GM19324 (cell line): ENCODE measurements around the gene CDC42BPB.

Source experiments
- ATAC-seq: cut with Tn5 transposase; IDR thresholded peaks from one replicate; pipeline ENCODE4 v1.9.1; 2021; ENCODE audit warnings: mild to moderate bottlenecking, moderate library complexity; ENCODE audit not compliant: unreplicated experiment, low FRiP score

CDC42BPB gene

GRCh38 chr14:102949801-102950451 lies 107.4 kb downstream of the CDC42BPB start:
- ATAC-seq, result no peak

- ATAC-seq, result no peak
Observed at GRCh38 chr14:102949062-102949800, 108.1 kb downstream of the CDC42BPB start.

- no peak for ATAC-seq
Observed at GRCh38 chr14:102948698-102949061, 108.7 kb downstream of the CDC42BPB start.

DNA sequence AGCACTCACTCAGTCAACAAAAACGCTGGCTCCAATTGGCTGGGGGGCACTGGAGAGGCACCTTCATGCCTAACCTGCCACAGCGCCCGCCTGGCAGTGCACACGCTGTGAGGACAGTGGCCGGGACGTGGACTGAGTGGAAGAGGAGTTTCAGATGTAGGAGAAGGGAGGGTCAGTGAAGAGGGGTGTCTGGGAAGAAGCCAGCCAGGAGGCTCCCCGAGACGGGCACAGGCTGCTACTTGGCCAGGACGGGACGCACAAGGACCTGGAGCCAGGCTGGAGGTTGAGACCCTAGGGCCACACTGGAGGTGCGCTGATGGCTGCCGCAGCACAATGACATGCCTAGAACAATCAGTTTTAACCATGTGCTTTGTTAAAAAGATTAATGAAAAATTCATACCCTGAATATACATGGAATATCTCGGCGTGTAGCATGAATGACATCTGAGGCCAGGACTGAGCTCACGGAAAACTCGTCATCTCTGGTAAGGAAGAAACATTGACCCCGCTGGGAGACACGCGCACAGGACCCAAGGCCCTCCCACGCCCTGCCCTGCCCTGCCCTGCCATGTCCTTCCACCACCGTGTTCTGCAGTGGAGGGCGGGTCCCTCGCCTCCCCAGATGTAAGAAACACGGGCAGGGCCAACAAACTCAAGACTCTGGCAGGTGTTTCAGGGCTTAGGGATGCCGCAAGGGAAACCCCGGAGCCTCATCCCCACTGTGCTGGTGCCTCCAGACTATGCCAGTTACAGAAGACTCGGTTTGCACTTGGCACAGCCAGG lies 109.8 kb downstream of the CDC42BPB start:
- ATAC-seq, result no peak

GRCh38 chr14:102945346-102946130 lies 111.8 kb downstream of the CDC42BPB start:
- ATAC-seq, result no peak

- no peak for ATAC-seq
Observed at GRCh38 chr14:102944448-102945330, 112.7 kb downstream of the CDC42BPB start.

DNA sequence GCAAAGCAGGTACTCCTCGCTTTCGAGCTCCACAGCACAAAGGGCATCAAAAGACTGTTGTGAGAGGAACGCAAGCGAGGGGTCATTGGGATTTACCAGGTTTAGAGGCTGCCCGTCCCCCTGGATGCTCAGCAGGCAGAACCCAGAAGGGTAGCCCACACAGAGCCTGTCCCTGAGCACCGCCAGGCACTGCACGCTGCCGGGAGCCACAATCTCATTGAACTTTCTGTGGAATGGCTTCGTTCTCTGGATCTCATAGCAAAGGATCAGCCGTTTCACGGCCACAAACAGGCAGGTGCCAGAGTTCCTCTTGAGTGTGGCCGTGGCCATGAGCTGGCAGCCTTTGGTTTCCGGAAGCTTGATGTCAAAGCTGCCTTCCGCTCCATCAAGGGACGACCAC lies 113.4 kb downstream of the CDC42BPB start:
- no peak for ATAC-seq

DNA sequence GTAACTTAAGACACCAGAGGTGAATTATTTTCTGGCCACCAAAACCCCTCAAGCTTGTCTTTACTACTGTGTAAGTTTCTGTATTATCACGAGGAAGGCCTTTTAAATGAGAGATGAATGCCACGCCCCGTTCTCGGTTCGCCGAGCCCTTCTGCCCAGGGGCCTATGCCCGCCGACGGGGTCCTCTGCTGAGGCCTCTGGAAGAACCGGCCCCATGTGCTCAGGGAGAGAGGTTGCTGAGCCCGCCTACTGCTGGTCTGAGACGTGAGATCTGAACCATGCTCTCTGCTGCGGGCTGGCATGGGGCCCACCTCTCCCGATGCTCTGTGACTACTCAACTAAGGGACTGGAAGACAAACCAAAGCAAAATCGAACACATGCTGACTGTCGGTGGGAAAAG lies 113.9 kb downstream of the CDC42BPB start:
- ATAC-seq, result no peak

DNA sequence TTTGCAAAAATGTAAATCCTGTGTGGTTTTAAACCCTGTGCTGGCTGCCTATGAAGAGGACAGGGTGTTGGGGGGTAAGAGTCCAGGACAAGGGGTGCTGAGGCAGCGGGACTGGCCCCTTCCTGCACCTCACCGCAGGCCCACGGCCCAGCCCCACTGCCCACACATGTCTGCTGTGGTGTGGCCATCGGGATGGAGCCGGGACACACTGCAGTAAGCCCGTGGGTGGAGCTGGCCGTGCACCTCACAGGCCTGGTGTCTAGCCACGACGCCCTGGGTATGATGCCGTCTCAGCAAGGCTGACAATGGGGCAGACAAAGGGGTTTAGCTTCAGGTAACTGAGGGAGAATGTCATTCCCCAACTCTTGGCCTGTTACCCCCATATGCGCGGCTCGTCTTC lies 115.3 kb downstream of the CDC42BPB start:
- ATAC-seq, result no peak

DNA sequence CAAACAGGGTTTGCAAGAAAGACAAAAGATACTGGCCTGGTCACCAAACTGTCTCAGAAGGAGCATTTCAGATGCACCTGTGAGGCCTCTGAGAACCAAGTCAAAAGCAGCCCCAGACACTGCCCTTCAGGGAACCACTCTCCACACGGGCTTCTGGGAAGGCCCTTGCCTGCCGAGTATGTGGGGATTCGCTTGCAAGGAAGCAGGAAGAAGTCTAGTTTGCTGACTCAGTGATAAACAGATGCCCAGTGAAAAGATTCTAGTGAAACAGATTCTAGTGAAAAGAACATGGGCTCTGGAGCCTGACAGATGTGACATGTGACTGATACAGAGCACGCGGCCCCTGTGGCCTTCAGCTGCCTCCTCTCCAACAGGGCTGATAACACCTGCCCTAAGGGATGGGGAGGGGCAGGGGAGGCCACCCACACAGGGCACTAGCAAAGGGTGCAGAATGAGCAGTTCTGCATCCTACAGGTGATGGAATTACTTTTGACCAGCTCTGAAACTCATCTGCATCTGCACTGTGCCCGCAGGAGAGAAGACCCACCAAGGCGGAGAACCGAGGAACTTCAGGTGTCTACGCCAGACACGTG lies 115.8 kb downstream of the CDC42BPB start:
- no peak for ATAC-seq

GRCh38 chr14:102940729-102941362 lies 116.5 kb downstream of the CDC42BPB start:
- ATAC-seq, result no peak

- no peak for ATAC-seq
Observed at GRCh38 chr14:102939820-102940561, 117.4 kb downstream of the CDC42BPB start.

DNA sequence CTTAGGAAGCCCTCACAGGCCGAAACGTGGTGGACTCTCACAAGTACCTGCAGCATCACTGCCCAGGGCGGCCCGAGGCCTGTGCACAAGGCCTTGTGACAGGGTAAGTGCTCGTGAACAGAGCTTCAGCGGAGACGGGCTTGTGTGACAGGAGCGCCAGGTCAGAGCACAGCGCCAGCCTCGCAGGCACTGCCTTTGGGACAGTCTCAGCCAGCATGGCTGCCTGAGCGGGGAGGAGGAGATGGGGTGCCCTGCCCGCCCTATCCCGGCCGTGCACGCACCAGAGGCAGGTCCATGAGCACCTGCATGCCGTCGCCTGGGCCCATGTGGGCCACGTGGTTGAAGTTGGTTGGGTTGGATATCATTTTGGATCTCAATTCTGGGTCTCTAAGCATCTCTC lies 118.0 kb downstream of the CDC42BPB start:
- no peak for ATAC-seq

GRCh38 chr14:102938191-102938590 lies 119.2 kb downstream of the CDC42BPB start:
- no peak for ATAC-seq

GRCh38 chr14:102937331-102938175 lies 119.8 kb downstream of the CDC42BPB start:
- ATAC-seq, result no peak

GRCh38 chr14:102935756-102936155 lies 121.6 kb downstream of the CDC42BPB start:
- no peak for ATAC-seq

DNA sequence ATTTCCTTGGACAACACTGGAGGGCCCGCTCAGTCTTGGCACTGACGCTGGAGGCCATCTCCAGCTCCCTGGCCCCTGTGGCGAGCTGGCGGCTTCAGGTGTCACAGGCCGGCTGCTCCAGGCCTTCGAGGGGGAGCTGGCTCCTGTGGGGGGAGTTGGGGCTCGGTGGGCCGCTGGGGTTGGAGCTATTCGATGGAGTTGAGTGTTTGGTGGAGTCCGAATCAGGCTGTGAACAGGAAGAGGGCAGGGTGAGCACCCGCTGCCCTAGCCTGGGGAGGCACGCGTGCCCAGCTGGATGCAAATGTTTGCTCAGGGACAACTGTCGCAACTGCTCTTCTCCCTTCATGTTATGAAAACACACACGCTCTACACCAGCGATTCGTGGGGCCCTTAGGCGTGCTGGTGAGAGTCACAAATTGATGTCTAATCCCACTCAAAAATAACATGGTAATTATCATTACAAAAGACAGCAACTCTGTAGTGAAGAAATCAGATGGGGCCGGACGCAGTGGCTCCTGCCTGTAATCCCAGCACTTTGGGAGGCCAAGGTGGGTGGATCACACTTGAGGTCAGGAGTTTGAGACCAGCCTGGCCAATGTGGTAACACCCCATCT lies 123.6 kb downstream of the CDC42BPB start:
- ATAC-seq, result no peak
